PC-9 (cell line): ENCODE data around the gene CSRP1.

Experiments
- CTCF ChIP-seq: fragments of 200-600 bp; sonication (generic); conservative IDR thresholded peaks from 2 replicates; pipeline ENCODE4 v1.6.1; 2017; ENCODE audit warnings: mixed run types, antibody characterized with exemption, mild to moderate bottlenecking, moderate library complexity
- EZH2 ChIP-seq: fragments of 200-600 bp; sonication (generic); IDR thresholded peaks from 2 replicates; pipeline ENCODE4 v1.8.0; 2017; ENCODE audit warnings: antibody characterized with exemption, low read depth

GRCh38 chr1:201450721-201451291 lies 56.1 kb downstream of the CSRP1 start:
- no peak for TF ChIP-seq EZH2
- no peak for TF ChIP-seq CTCF
